IPS-18a (cell line): Measurements from ENCODE around the gene C2CD4C.
"Not testable (repeated sequence)": the region's sequence is repeated elsewhere in the genome, so short reads cannot be mapped to it uniquely, and the experiment has no call there.

Experiments used
- H3K27ac ChIP-seq: one replicate; pipeline ENCODE4 v1.5.1; 2013; ENCODE audit warnings: low read length
- H3K27me3 ChIP-seq: one replicate; pipeline ENCODE4 v1.6.1; 2013; ENCODE audit warnings: mild to moderate bottlenecking, low read length; ENCODE audit not compliant: control insufficient read depth, insufficient read depth
- H3K36me3 ChIP-seq: one replicate; pipeline ENCODE4 v1.6.1; 2013; ENCODE audit warnings: low read depth, low read length; ENCODE audit not compliant: control insufficient read depth
- H3K4me1 ChIP-seq: one replicate; pipeline ENCODE4 v1.6.1; 2013; ENCODE audit warnings: low read depth, low read length; ENCODE audit not compliant: control insufficient read depth
- H3K4me3 ChIP-seq: one replicate; pipeline ENCODE4 v1.5.1; 2013; ENCODE audit warnings: low read length
- H3K9ac ChIP-seq: one replicate; pipeline ENCODE4 v1.6.1; 2013; ENCODE audit warnings: mild to moderate bottlenecking, low read length, moderate library complexity
- H3K9me3 ChIP-seq: one replicate; pipeline ENCODE4 v1.6.1; 2013; ENCODE audit warnings: low read depth, low read length; ENCODE audit not compliant: control insufficient read depth

The C2CD4C gene

DNA sequence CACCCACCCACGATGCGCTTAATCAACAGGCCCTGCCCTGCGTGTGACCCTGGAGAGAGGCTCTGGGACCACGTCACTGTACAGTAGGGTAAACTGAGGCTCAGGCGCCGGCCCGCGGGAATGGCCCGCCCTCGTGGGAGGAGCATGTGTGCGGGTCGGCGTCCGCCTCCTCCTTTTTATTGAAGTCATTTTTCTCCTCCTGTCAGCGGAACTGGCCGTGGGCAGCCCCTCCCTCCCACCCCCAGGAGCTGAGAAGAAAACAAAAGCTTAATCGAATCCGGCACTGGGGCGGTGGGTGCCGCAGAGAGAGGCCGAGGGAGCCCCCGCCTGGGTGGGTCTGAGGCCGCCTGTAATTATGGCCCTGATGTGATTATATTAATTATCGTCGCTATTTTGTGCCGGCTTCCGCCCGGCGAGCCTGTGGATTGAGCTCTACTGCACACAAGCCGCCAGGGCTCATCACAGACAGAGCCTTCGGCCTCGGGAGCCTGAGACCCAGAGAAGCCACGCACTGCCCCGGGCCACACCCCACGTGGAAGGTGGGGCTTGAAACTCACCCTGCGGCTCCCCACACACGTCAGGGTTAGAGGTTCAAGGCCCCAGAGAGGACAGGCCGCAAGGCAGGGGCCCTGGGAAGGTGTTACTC is 7.0 kb downstream of the C2CD4C start:
- H3K27ac ChIP-seq = no peak overlapping the region
- no peak overlapping the region for H3K9ac ChIP-seq
- H3K9me3 ChIP-seq = no peaks in the 10 kb centered on the region

DNA sequence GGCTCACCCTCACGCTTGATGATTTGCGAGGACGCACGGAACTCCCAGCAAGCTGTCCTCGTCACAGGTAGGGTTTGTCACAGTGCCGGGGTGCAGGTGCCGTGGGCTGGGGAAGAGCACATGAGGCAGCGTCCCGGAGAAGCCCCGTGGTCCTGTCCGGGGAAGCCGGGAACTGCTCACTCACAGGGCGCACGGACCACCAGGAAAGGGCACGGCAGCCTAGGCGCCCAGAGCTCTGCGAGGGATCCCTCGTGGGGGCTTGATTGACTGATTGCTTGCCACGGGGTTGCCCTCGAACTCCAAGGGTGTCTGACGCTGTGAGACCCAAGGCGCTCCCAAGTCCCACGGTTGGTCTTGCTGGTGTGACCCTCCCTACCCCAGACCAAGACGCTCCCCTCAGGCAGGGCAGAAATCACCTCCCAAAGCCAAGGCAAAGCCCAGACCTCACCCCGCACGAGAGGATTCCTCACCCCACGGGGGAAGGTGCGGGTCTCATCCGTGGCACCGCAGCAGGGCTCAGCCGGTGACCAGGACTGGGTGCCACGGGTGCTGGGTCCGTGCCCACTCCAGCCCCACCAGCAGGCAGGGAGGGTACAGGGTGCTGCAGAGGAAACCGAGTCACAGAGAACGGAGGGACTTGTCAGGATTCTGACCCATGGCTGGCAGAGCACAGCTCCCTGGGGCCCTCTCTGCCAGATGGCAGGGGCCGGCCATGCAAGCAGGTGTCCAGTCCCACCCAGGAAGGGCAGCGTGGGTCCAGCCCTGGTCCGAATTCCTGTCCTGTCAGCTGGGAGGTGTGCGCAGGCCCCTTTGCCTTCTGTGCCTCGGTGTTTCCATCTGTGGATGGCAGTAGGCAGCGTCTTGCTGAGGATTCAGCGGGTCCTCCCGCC is 7.7 kb downstream of the C2CD4C start:
- no peaks in the 10 kb centered on the region for H3K36me3 ChIP-seq
- no peak overlapping the region for H3K27ac ChIP-seq
- H3K4me3 ChIP-seq = no peak overlapping the region
- H3K27me3 ChIP-seq = no peaks in the 10 kb centered on the region
- no peak overlapping the region for H3K9ac ChIP-seq
- H3K4me1 ChIP-seq = no peaks in the 10 kb centered on the region
- no peaks in the 10 kb centered on the region for H3K9me3 ChIP-seq

More for the DNA sequence above, 7.0 kb downstream of the C2CD4C start:
- Histone ChIP-seq H3K36me3 (no peaks in the 10 kb centered on the region), H3K27me3 (no peaks in the 10 kb centered on the region), H3K4me3 (no peak overlapping the region), H3K4me1 (no peaks in the 10 kb centered on the region)

GRCh38 chr19:399370-399769 is 9.6 kb downstream of the C2CD4C start:
- Histone ChIP-seq H3K27ac (no peak overlapping the region), H3K4me3 (no peak overlapping the region), H3K9ac (no peak overlapping the region), H3K27me3 (no peaks in the 10 kb centered on the region), H3K36me3 (no peaks in the 10 kb centered on the region), H3K9me3 (no peaks in the 10 kb centered on the region), H3K4me1 (no peaks in the 10 kb centered on the region)

- Histone ChIP-seq H3K9me3 (no peaks in the 10 kb centered on the region), H3K4me3 (no peak overlapping the region), H3K27ac (no peak overlapping the region), H3K4me1 (no peaks in the 10 kb centered on the region), H3K9ac (no peak overlapping the region), H3K36me3 (no peaks in the 10 kb centered on the region), H3K27me3 (no peaks in the 10 kb centered on the region)
Measured at GRCh38 chr19:398719-399118, 10.2 kb downstream of the C2CD4C start.

GRCh38 chr19:397941-398706 is 10.8 kb downstream of the C2CD4C start:
- H3K27ac ChIP-seq = no peak overlapping the region
- no peaks in the 10 kb centered on the region for H3K36me3 ChIP-seq
- H3K9ac ChIP-seq = no peak overlapping the region
- no peaks in the 10 kb centered on the region for H3K9me3 ChIP-seq
- no peaks in the 10 kb centered on the region for H3K4me1 ChIP-seq
- no peak overlapping the region for H3K4me3 ChIP-seq
- H3K27me3 ChIP-seq = no peaks in the 10 kb centered on the region

DNA sequence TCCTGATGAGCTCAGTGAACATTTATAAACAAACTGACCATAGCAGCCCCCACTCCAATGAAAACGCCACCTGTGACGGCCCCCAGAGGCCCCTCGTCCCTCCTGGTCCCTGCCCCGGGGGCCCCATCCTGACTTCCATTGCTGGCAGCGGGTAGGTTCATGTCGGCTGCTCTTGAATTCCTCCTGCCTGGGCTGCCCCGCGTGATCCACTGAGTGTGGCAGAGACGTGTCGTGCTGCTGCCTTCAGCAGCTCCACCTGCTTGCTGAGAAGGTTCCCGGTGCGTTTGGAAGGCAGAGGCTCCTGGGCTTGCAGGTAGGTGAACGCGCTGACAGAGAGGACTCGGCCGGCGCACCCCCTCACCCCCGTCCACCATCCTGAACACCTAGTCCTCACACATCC is 11.6 kb downstream of the C2CD4C start:
- H3K4me3 ChIP-seq = no peak overlapping the region
- no peaks in the 10 kb centered on the region for H3K4me1 ChIP-seq
- H3K9ac ChIP-seq = no peak overlapping the region
- H3K27ac ChIP-seq = no peak overlapping the region
- no peaks in the 10 kb centered on the region for H3K9me3 ChIP-seq
- H3K36me3 ChIP-seq = no peaks in the 10 kb centered on the region
- no peaks in the 10 kb centered on the region for H3K27me3 ChIP-seq

GRCh38 chr19:395467-395866 is 13.5 kb downstream of the C2CD4C start:
- no peaks in the 10 kb centered on the region for H3K27me3 ChIP-seq
- no peaks in the 10 kb centered on the region for H3K9me3 ChIP-seq
- no peak overlapping the region for H3K27ac ChIP-seq
- no peaks in the 10 kb centered on the region for H3K36me3 ChIP-seq
- H3K4me1 ChIP-seq = no peaks in the 10 kb centered on the region
- no peak overlapping the region for H3K4me3 ChIP-seq
- H3K9ac ChIP-seq = no peak overlapping the region

- H3K9me3 ChIP-seq, H3K4me1 ChIP-seq, H3K27me3 ChIP-seq, H3K27ac ChIP-seq, H3K36me3 ChIP-seq, H3K9ac ChIP-seq, H3K4me3 ChIP-seq: not testable (repeated sequence)
Measured at GRCh38 chr19:394857-395256, 14.1 kb downstream of the C2CD4C start.

- not testable (repeated sequence) for H3K36me3 ChIP-seq, H3K9me3 ChIP-seq, H3K4me1 ChIP-seq, H3K27me3 ChIP-seq, H3K4me3 ChIP-seq, H3K9ac ChIP-seq, H3K27ac ChIP-seq
Measured at GRCh38 chr19:393560-393959, 15.4 kb downstream of the C2CD4C start.

DNA sequence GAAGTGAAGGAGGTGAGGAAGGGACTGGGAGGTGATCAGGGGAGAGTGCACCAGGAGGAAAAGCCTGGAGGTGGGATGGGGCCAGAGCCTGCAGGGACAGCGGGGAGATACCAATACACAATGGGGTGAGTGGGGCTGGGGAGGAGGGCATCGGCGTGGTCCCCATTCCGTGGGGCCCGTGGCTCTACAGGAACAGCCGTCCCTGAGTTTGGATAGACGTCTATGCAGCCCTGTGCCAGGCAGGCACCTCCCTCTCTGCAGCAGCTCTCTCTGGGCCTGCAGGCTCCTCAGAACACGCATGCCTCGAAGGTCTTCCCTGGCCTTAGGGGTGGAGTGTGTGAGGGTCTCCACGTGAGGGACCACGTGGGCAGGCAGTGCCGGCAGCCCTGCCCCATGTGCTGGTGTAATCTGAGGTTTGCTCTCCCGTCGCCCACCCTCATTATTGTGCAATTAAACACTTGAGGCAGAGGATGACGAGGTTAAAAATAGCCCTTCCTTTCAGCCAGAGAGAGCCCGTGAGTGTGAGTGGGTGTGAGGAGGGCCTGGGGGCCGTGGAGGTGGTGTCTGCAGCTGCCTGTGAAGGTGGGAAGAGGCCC is 16.5 kb downstream of the C2CD4C start:
- Histone ChIP-seq H3K27me3 (no peaks in the 10 kb centered on the region), H3K9me3 (no peaks in the 10 kb centered on the region), H3K36me3 (no peaks in the 10 kb centered on the region)

GRCh38 chr19:391726-392374 is 17.1 kb downstream of the C2CD4C start:
- no peaks in the 10 kb centered on the region for H3K9me3 ChIP-seq
- peaks cover 4% of the 10 kb centered on the region for H3K4me1 ChIP-seq
- H3K27me3 ChIP-seq = no peaks in the 10 kb centered on the region
- no peak overlapping the region for H3K27ac ChIP-seq
- H3K36me3 ChIP-seq = no peaks in the 10 kb centered on the region
- no peak overlapping the region for H3K4me3 ChIP-seq
- no peak overlapping the region for H3K9ac ChIP-seq

More for the DNA sequence above, 16.5 kb downstream of the C2CD4C start:
- Histone ChIP-seq H3K4me3 (no peak overlapping the region), H3K4me1 (peaks cover 2% of the 10 kb centered on the region), H3K27ac (no peak overlapping the region), H3K9ac (no peak overlapping the region)
